ENCODE measurements around the gene SCARB1. TPM values are rescaled to one million over a fixed set of nuclear protein-coding genes. Genes with fewer than 3 reads are reported as not detected.

SCARB1 gene
- total RNA-seq, 4 donors from 2014 or later, result 2.1 to 37.0 (median 9.6) TPM

- intact Hi-C loops (cut with DNase I; ENCODE audit: low total_unique reads), result loop anchor here (10.0 kb wide), 2 partner anchors 202 to 382 kb away; partner anchors contain the start of gene NCOR2
- peak; percentile 96 to 99 (median 97) for TF ChIP-seq CTCF (IDR thresholded peaks at IDR 0.05)
- TF ChIP-seq POLR2A (IDR thresholded peaks at IDR 0.05), result no peak
- Histone ChIP-seq H3K4me3 (no peak overlapping the region), H3K4me1 (peaks cover 5 to 17% of the 10 kb centered on the region in 2 donors), H3K36me3 (no peaks in the 10 kb centered on the region), H3K9me3 (peaks cover 0 to 5% of the 10 kb centered on the region in 2 donors), H3K27me3 (no peaks in the 10 kb centered on the region), H3K27ac (peak overlapping the region; percentile 79)
- peak; percentile 80 to 86 for DNase-seq
These were observed 96.4 kb downstream of the SCARB1 start for GRCh38 chr12:124767066-124767821.

GRCh38 chr12:124766727-124767065 is 97.0 kb downstream of the SCARB1 start:
- peaks cover 5 to 17% of the 10 kb centered on the region in 2 donors for H3K4me1 ChIP-seq
- intact Hi-C loops (cut with DNase I; ENCODE audit: low total_unique reads), result loop anchor here (10.0 kb wide), 2 partner anchors 202 to 382 kb away; partner anchors contain the start of gene NCOR2
- TF ChIP-seq POLR2A (IDR thresholded peaks at IDR 0.05), result no peak
- TF ChIP-seq CTCF (IDR thresholded peaks at IDR 0.05), result no peak

GRCh38 chr12:124765581-124766489 is 97.8 kb downstream of the SCARB1 start:
- H3K27me3 ChIP-seq, result no peaks in the 10 kb centered on the region
- no peak for DNase-seq
- no peaks in the 10 kb centered on the region for H3K36me3 ChIP-seq
- H3K4me1 ChIP-seq, result peaks cover 5 to 17% of the 10 kb centered on the region in 2 donors
- peaks cover 0 to 5% of the 10 kb centered on the region in 2 donors for H3K9me3 ChIP-seq
- H3K27ac ChIP-seq, result peak overlapping the region; percentile 79
- TF ChIP-seq CTCF (IDR thresholded peaks at IDR 0.05), result no peak
- no peak for TF ChIP-seq POLR2A (IDR thresholded peaks at IDR 0.05)
- intact Hi-C loops (cut with DNase I; ENCODE audit: low total_unique reads), result loop anchor here (10.0 kb wide), 2 partner anchors 201 to 381 kb away; partner anchors contain the start of gene NCOR2
- H3K4me3 ChIP-seq, result no peak overlapping the region

More at GRCh38 chr12:124766727-124767065, 97.0 kb downstream of the SCARB1 start:
- Histone ChIP-seq H3K9me3 (peaks cover 0 to 5% of the 10 kb centered on the region in 2 donors), H3K27me3 (no peaks in the 10 kb centered on the region), H3K36me3 (no peaks in the 10 kb centered on the region), H3K4me3 (no peak overlapping the region), H3K27ac (peak overlapping the region; percentile 79)
- no peak for DNase-seq

GRCh38 chr12:124764870-124765580 is 98.6 kb downstream of the SCARB1 start:
- TF ChIP-seq POLR2A (IDR thresholded peaks at IDR 0.05), result no peak
- Histone ChIP-seq H3K4me3 (no peak overlapping the region), H3K27ac (peak overlapping the region; percentile 79), H3K27me3 (no peaks in the 10 kb centered on the region), H3K9me3 (peaks cover 0 to 5% of the 10 kb centered on the region in 2 donors), H3K36me3 (no peaks in the 10 kb centered on the region), H3K4me1 (peaks cover 5 to 17% of the 10 kb centered on the region in 2 donors)
- peak in 1 of 2 donors; percentile 79 for DNase-seq
- intact Hi-C loops (cut with DNase I; ENCODE audit: low total_unique reads), result loop anchor here (10.0 kb wide), 2 partner anchors 200 to 380 kb away; partner anchors contain the start of gene NCOR2

GRCh38 chr12:124764451-124764850 is 99.2 kb downstream of the SCARB1 start:
- no peaks in the 10 kb centered on the region for H3K36me3 ChIP-seq
- peaks cover 0 to 5% of the 10 kb centered on the region in 2 donors for H3K9me3 ChIP-seq
- no peaks in the 10 kb centered on the region for H3K27me3 ChIP-seq
- H3K27ac ChIP-seq, result peak overlapping the region; percentile 79
- TF ChIP-seq POLR2A (IDR thresholded peaks at IDR 0.05) (no peak), CTCF (IDR thresholded peaks at IDR 0.05) (peak; percentile 28 to 66 (median 53))
- no peak overlapping the region for H3K4me3 ChIP-seq
- DNase-seq, result no peak
- peaks cover 5 to 17% of the 10 kb centered on the region in 2 donors for H3K4me1 ChIP-seq
- intact Hi-C loops (cut with DNase I; ENCODE audit: low total_unique reads), result loop anchor here (10.0 kb wide), 2 partner anchors 200 to 380 kb away; partner anchors contain the start of gene NCOR2
